ENCODE results near the gene MRNIP. TPM values are rescaled to one million over a fixed set of nuclear protein-coding genes. Genes with fewer than 3 reads are reported as not detected.

The MRNIP gene
- total RNA-seq, 1 experiment from 2014 or later: 36.2 TPM

DNA sequence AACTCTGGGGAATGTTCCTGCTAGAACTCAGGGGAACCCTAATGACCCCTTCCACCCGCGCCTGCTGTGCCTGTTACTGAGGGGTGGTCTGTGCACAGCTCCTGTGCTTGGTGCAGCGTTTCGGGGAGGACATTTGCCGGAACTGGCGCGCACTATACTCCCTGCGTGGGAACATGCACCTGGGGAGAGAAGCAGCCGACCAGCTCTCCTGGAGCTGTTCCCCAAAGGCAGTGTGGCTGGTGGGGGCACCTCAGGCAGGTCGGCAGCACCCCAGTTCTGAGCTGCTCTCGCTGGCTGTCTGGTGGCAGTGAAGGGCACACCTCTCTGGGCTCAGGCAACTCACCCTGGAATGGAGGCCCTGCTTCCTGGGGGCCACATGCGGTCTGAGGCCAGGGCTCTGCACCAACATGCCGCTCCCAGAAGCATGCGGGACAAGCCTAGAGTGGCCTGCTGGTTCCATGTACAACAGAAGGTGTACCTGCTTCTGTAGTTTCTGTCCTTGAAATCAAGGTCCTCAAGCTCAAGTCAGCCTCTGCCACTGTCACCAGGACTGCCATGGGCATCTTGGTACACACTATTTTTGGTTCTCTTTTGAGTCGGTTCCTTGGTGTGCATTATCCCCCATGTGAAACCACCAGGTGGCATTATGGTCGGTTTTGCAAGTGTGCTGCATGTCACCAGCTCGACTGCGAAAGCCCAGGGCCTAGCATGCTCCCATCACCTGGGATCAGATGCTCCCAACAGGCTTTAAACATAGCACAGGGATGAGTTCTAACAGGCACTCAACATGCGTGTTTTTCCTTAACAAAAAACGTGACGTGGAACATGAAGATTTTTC lies 7.8 kb upstream of the MRNIP start:
- no TSS peak for BruUV-seq (replicated peaks)
- DNase-seq (ENCODE audit: low read depth, low spot score) (no peak), ATAC-seq (peak; percentile 23; the same call in 1 of the 2 replicates)
- no peaks in the 10 kb centered on the region for H3K9me2 ChIP-seq (ENCODE audit: insufficient read depth)
- no peak overlapping the region for H3K27ac ChIP-seq (ENCODE audit: low read depth, low read length)
- no peak overlapping the region for H3K9ac ChIP-seq (ENCODE audit: low read length)
- ChIA-PET POLR2A (no interaction called here), CTCF (interaction anchor here (0.6 kb wide), 1 partner anchor 224 kb away, joined by 3 read pairs; no protein-coding TSS in a partner anchor), RAD21 (ENCODE audit: low non-redundant PET in 1 of 2, low total read pairs in 2 of 2, uncharacterized antibody in 2 of 2, unreplicated experiment in 2 of 2) (no interaction called here)
- intact Hi-C loops (cut with micrococcal nuclease): no loop called here
- H3K36me3 ChIP-seq (ENCODE audit: control insufficient read depth in 1 of 2, insufficient read depth in 2 of 2, low read length in 2 of 2): peaks cover 23 to 29% of the 10 kb centered on the region in 2 experiments
- TF ChIP-seq, protein P1, sequence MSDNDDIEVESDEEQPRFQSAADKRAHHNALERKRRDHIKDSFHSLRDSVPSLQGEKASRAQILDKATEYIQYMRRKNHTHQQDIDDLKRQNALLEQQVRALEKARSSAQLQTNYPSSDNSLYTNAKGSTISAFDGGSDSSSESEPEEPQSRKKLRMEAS (IDR thresholded peaks at IDR 0.05): no peak
- TF ChIP-seq RAD21 (IDR thresholded peaks at IDR 0.05; ENCODE audit: low read depth): no peak
- TF ChIP-seq POLR2AphosphoS5 (IDR thresholded peaks at IDR 0.05; ENCODE audit: low read depth, low read length): 0 out of 2 replicates have a peak, but pooled peaks have one; percentile 12
- TF ChIP-seq, protein P2, sequence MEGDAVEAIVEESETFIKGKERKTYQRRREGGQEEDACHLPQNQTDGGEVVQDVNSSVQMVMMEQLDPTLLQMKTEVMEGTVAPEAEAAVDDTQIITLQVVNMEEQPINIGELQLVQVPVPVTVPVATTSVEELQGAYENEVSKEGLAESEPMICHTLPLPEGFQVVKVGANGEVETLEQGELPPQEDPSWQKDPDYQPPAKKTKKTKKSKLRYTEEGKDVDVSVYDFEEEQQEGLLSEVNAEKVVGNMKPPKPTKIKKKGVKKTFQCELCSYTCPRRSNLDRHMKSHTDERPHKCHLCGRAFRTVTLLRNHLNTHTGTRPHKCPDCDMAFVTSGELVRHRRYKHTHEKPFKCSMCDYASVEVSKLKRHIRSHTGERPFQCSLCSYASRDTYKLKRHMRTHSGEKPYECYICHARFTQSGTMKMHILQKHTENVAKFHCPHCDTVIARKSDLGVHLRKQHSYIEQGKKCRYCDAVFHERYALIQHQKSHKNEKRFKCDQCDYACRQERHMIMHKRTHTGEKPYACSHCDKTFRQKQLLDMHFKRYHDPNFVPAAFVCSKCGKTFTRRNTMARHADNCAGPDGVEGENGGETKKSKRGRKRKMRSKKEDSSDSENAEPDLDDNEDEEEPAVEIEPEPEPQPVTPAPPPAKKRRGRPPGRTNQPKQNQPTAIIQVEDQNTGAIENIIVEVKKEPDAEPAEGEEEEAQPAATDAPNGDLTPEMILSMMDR (IDR thresholded peaks at IDR 0.05 in 2 of 3, conservative IDR thresholded peaks at IDR 0.05 in 1 of 3; ENCODE audit: borderline replicate concordance in 1 of 3, insufficient read depth in 1 of 3, low read depth in 2 of 3, low read length in 2 of 3): peak in 2 of 3 experiments; percentile 11 to 21; a peak in 1 of 6 replicates
- TF ChIP-seq YY1 (IDR thresholded peaks at IDR 0.05; ENCODE audit: extremely low read depth, insufficient replicate concordance, low read depth, low read length): no peak
- no peak for TF ChIP-seq CBX3 (IDR thresholded peaks at IDR 0.05; ENCODE audit: low read depth)
- no peak for TF ChIP-seq ZFX (IDR thresholded peaks at IDR 0.05)
- no peak overlapping the region for H2AFZ ChIP-seq (ENCODE audit: low read depth, low read length, poor library complexity, severe bottlenecking)
- H3K4me2 ChIP-seq (ENCODE audit: low read length): no peak overlapping the region
- H3K4me3 ChIP-seq (replicated peaks in 1 of 2; ENCODE audit: low read depth in 1 of 2, low read length in 2 of 2): no peak overlapping the region
- no peaks in the 10 kb centered on the region for H3K9me3 ChIP-seq (ENCODE audit: control insufficient read depth in 1 of 2, insufficient read depth in 1 of 2, low read depth in 1 of 2, low read length in 2 of 2)
- H3K79me2 ChIP-seq (ENCODE audit: insufficient read depth, low read length): no peaks in the 10 kb centered on the region
- no peaks in the 10 kb centered on the region for H4K20me1 ChIP-seq (ENCODE audit: insufficient read depth)
- H3K27me3 ChIP-seq (ENCODE audit: insufficient read depth, low read length): no peaks in the 10 kb centered on the region
- no peaks in the 10 kb centered on the region for H3K4me1 ChIP-seq (ENCODE audit: control insufficient read depth in 1 of 2, insufficient read depth in 2 of 2, low read length in 2 of 2)
